ENCODE data around the gene GLI3.

GLI3 gene

DNA sequence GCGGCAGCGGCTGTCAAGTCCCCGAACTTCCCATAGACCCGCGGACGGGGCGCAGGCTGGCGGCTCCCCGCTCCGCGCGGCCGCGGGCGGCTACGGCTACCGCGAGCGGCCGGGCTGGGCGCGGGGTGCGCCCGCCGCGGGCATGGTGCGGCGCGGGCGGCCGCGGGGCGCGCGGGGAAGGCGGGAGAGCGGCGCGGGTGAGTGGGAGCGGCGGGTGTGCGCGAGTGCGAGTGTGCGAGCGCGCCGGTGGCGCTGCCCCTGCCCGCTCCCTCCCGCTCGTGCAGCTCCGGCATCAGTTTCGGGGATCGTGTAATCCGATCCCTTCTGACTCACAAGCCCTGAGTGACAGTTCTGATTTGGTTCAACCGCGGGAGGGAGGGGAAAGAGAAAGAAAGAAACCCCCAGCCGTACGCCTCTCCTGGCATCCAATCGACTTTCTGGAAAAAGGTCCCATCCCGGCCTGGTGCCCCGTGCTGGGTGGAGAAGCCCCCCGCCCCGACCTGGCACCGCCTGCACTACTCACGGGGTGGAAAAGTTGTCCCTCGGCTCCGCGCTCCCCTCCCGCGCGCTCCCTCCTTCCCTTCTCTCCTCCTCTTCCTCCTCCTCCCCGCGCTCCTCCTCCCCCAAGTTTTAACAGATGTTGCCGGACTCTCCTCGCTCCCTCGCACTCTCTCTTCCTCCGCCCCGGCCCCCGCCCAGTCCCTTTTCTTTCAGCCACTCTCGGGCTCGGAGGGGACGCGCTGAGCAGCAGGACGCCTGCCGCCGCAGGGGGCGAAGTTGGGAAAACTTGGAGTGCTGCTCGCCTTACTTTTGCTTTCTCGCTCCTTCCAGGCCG lies at the start of gene GLI3:
Gene GLI3 (minus strand): TSS at position 234 of the 835 bp plus-strand sequence. CDS start 13,956 bp downstream, outside the sequence.
- TF ChIP-seq NFRKB (IDR thresholded peaks at IDR 0.05), result no peak
- no peak for TF ChIP-seq CTBP1 (IDR thresholded peaks at IDR 0.05; ENCODE audit: borderline replicate concordance)
- no peak for TF ChIP-seq TARDBP (IDR thresholded peaks at IDR 0.05)
- TF ChIP-seq L3MBTL2 (conservative IDR thresholded peaks at IDR 0.05), result peak; percentile 29
- no peak for TF ChIP-seq ELF4 (IDR thresholded peaks at IDR 0.05)
- TF ChIP-seq, protein P1, sequence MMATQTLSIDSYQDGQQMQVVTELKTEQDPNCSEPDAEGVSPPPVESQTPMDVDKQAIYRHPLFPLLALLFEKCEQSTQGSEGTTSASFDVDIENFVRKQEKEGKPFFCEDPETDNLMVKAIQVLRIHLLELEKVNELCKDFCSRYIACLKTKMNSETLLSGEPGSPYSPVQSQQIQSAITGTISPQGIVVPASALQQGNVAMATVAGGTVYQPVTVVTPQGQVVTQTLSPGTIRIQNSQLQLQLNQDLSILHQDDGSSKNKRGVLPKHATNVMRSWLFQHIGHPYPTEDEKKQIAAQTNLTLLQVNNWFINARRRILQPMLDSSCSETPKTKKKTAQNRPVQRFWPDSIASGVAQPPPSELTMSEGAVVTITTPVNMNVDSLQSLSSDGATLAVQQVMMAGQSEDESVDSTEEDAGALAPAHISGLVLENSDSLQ (IDR thresholded peaks at IDR 0.05), result peak; percentile 96
- no peak for TF ChIP-seq FOXA1 (IDR thresholded peaks at IDR 0.05)
- TF ChIP-seq SUZ12 (IDR thresholded peaks at IDR 0.05), result no peak
- TF ChIP-seq ARNT (IDR thresholded peaks at IDR 0.05), result no peak
- TF ChIP-seq SP1 (IDR thresholded peaks at IDR 0.05), result no peak
- no peak for TF ChIP-seq ZNF384 (IDR thresholded peaks at IDR 0.05)
- TF ChIP-seq BHLHE40 (IDR thresholded peaks at IDR 0.05; ENCODE audit: borderline replicate concordance), result no peak
- TF ChIP-seq HDGF (IDR thresholded peaks at IDR 0.05; ENCODE audit: borderline replicate concordance), result no peak
- TF ChIP-seq LEF1 (IDR thresholded peaks at IDR 0.05; ENCODE audit: borderline replicate concordance), result no peak
- ChIA-PET POLR2A (interaction anchor here (1.0 kb wide), 1 partner anchor 10 kb away, joined by 3 read pairs; no protein-coding TSS in a partner anchor), CTCF (no interaction called here)
- DNase-seq (ENCODE audit: extremely low spot score), result peak; percentile 78

DNA sequence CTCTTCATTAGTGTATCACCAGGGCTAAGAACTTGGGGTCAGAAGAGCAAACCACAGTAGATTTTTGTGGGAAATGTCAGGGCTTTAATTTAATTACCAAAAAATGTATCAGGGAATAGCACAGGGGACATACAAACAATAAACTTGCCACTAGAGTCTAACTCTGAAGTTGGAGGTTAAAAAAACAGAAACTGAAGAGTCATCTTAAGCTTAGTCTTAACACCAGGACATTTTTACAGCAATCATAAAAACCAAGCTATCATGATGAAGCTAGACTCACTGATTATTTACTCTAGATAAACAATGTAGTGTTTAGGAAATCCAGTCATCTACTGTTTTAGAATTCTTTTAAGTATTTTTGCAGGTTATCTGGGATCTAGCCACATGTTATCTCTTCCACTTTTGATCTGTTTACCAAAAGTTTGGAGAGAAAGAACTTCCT lies 48.4 kb upstream of the GLI3 start:
- 0 out of 2 replicates have a peak, but pooled peaks have one; percentile 31 for TF ChIP-seq CTBP1 (IDR thresholded peaks at IDR 0.05; ENCODE audit: borderline replicate concordance)
- TF ChIP-seq FOXA1 (IDR thresholded peaks at IDR 0.05), result no peak
- ChIA-PET POLR2A (interaction anchor here (1.2 kb wide), 1 partner anchor 47 kb away, joined by 3 read pairs; no protein-coding TSS in a partner anchor), CTCF (interaction anchor here (0.6 kb wide), 1 partner anchor 12 kb away, joined by 3 read pairs; no protein-coding TSS in a partner anchor)
- DNase-seq (ENCODE audit: extremely low spot score), result no peak

DNA sequence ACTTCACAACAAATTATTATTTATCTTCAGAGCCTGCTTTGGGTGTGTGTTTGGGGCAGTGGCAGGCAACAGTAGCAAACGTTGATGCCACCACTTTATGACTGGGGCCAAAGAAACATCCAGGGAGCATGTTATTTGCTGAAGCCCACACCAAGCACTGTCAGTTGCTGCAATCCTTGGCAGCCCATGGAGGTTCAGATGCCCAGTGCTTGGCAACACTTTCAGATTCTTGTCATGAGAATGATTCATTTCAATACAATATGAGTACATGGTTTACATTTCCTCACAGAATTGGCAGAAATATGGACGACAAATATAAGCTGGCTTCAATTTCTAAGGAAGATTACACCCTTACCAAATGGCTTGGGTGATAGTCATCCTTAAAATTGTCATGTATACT lies 46.5 kb upstream of the GLI3 start:
- no peak for DNase-seq (ENCODE audit: extremely low spot score)
- CTCF ChIA-PET, result no interaction called here
- POLR2A ChIA-PET, result no interaction called here
- TF ChIP-seq CTBP1 (IDR thresholded peaks at IDR 0.05; ENCODE audit: borderline replicate concordance) (no peak), FOXM1 (IDR thresholded peaks at IDR 0.05; ENCODE audit: borderline replicate concordance) (no peak), BHLHE40 (IDR thresholded peaks at IDR 0.05; ENCODE audit: borderline replicate concordance) (no peak), FOXA1 (IDR thresholded peaks at IDR 0.05) (no peak), ELF4 (IDR thresholded peaks at IDR 0.05) (no peak), ARNT (IDR thresholded peaks at IDR 0.05) (no peak), L3MBTL2 (conservative IDR thresholded peaks at IDR 0.05) (no peak), NFRKB (IDR thresholded peaks at IDR 0.05) (no peak), FOXK2 (IDR thresholded peaks at IDR 0.05) (no peak), TARDBP (IDR thresholded peaks at IDR 0.05) (no peak)
- TF ChIP-seq, protein P1 (IDR thresholded peaks at IDR 0.05), result no peak

DNA sequence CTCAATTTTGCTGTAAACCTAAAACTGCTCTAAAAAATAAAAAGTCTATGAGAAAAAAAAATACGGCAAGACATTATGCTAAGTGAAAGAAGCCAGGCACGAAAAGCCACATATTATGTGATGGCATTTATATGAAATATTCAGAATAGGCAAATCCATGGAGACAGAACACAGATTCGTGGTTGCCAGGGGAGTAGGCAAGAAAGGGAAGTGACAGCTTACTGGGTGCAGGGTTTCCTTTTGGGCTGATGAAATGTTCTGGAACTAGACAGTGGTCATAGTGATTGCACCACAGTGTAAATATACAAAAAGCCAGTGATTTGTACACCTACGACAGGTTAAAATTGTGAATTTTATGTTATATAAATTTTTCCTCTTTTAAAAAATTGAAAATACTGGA lies 41.3 kb upstream of the GLI3 start:
- DNase-seq (ENCODE audit: extremely low spot score), result no peak
- ChIA-PET CTCF (no interaction called here), POLR2A (no interaction called here)
- no peak for TF ChIP-seq FOXK2 (IDR thresholded peaks at IDR 0.05)
- no peak for TF ChIP-seq FOXA1 (IDR thresholded peaks at IDR 0.05)
- TF ChIP-seq FOXM1 (IDR thresholded peaks at IDR 0.05; ENCODE audit: borderline replicate concordance), result no peak
- TF ChIP-seq, protein P1 (IDR thresholded peaks at IDR 0.05), result no peak
- no peak for TF ChIP-seq LEF1 (IDR thresholded peaks at IDR 0.05; ENCODE audit: borderline replicate concordance)
- no peak for TF ChIP-seq NFRKB (IDR thresholded peaks at IDR 0.05)
- no peak for TF ChIP-seq TARDBP (IDR thresholded peaks at IDR 0.05)
- TF ChIP-seq ARNT (IDR thresholded peaks at IDR 0.05), result no peak
- no peak for TF ChIP-seq L3MBTL2 (conservative IDR thresholded peaks at IDR 0.05)
- TF ChIP-seq HDGF (IDR thresholded peaks at IDR 0.05; ENCODE audit: borderline replicate concordance), result no peak
- TF ChIP-seq BHLHE40 (IDR thresholded peaks at IDR 0.05; ENCODE audit: borderline replicate concordance), result no peak
- TF ChIP-seq ELF4 (IDR thresholded peaks at IDR 0.05), result no peak
- no peak for TF ChIP-seq SP1 (IDR thresholded peaks at IDR 0.05)

DNA sequence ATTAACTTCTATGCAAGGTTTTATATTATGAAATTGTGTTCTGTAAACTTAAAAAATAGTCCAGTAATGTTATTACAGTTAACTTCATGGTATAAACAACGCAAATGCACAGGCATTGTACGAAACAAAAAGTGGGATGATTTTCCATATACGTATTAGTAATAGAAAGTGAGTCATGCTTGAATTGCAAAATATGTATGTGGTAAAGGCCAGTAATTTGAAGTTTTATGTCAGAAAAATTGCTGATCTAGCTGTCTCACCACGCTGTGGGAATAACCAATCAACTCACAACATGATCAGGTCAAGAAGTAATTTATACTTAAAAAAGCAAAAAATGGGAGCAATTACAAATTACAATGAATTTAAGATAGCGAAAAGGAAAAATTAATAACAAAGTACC lies 37.0 kb upstream of the GLI3 start:
- ChIA-PET CTCF (no interaction called here), POLR2A (no interaction called here)
- TF ChIP-seq FOXM1 (IDR thresholded peaks at IDR 0.05; ENCODE audit: borderline replicate concordance) (no peak), FOXA1 (IDR thresholded peaks at IDR 0.05) (no peak), L3MBTL2 (conservative IDR thresholded peaks at IDR 0.05) (no peak), BHLHE40 (IDR thresholded peaks at IDR 0.05; ENCODE audit: borderline replicate concordance) (no peak), FOXK2 (IDR thresholded peaks at IDR 0.05) (no peak), NFRKB (IDR thresholded peaks at IDR 0.05) (no peak), LEF1 (IDR thresholded peaks at IDR 0.05; ENCODE audit: borderline replicate concordance) (no peak), ELF4 (IDR thresholded peaks at IDR 0.05) (no peak), HDGF (IDR thresholded peaks at IDR 0.05; ENCODE audit: borderline replicate concordance) (no peak), TARDBP (IDR thresholded peaks at IDR 0.05) (no peak)
- TF ChIP-seq, protein P1 (IDR thresholded peaks at IDR 0.05), result no peak
- no peak for DNase-seq (ENCODE audit: extremely low spot score)
